D341Med (cell line): ENCODE measurements around the gene PSMD12.
A peak's percentile ranks its signal among the peaks of the same experiment; 100 is the strongest.
"Not testable (repeated sequence)": the region's sequence is repeated elsewhere in the genome, so short reads cannot be mapped to it uniquely, and the experiment has no call there.

Experiments
- DNase-seq: peaks from one replicate; pipeline ENCODE4 v3.0.0; 2012; ENCODE audit warnings: low spot score

Gene PSMD12

DNA sequence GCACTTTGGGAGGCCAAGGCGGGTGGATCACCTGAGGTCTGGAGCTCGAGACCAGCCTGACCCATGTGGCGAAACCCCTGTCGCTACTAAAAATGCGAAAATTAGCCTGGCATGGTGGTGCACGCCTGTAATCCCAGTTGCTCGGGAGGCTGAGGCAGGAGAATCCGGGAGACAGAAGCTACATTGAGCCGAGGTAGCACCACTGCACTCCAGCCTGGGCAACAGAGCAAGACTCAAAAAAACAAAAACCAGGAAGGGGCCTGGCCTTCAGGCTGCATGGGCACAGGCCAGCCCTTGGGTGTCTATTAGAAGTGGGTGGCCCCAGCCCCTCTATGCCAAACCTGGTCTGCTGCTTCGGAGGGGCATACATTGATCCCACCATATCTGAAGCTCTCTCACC, 56.0 kb downstream of the PSMD12 start:
- no peak for DNase-seq

DNA sequence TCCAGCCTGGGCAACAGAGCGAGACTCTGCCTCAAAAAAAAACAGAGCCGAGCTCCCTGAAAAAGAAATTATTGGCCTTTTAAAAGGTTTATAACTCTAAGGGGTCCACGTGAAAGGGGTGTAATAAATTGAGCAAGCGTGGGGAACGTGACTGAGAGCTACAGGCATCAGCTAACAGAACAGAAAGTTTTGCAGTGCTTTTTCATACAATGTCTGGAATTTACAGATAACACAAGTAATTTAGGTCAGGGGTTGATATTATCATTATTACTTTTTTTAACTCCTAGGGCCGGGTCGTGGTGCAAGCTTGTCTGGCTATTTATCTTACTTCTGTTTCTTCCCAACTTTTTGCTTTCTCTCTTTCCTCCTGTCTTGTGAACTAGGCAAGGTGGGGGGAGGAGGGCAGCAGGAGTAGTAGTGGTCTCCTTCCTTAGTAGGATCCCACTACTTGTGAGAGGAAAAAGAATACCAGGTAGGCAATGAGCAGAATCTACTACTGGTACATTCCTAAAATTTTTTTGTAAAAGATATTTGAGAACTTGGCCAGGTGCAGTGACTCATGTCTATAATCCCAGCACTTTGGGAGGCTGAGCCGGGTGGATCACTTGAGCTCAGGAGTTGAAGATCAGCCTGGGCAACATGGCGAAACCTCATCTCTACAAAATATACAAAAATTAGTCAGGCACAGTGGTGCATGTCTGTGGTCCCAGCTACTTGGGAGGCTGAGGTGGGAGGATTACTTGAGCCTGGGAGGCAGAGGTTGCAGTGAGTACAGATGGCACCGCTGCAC, 60.7 kb downstream of the PSMD12 start:
- not testable (repeated sequence) for DNase-seq

DNA sequence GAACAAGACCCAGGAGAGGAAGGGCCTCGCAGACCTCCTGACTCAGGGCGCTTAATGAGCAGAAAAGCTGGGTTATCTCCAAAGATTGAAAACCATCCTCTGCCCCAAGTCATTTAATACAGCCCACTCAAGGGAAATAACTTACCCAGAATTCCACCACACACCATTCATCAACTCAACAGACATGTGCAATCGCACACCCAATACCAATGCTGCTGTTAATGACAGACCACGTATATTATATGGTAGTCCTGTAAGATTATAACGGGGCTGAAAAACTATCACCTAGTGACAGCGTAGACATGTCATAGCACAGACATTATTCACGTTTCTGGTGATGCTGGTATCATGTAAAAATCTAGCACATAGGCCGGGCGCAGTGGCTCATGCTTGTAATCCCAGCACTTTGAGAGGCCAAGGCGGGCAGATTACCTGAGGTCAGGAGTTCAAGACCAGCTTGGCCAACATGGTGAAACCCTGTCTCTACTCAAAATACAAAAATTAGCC, 68.9 kb downstream of the PSMD12 start:
- no peak for DNase-seq

DNA sequence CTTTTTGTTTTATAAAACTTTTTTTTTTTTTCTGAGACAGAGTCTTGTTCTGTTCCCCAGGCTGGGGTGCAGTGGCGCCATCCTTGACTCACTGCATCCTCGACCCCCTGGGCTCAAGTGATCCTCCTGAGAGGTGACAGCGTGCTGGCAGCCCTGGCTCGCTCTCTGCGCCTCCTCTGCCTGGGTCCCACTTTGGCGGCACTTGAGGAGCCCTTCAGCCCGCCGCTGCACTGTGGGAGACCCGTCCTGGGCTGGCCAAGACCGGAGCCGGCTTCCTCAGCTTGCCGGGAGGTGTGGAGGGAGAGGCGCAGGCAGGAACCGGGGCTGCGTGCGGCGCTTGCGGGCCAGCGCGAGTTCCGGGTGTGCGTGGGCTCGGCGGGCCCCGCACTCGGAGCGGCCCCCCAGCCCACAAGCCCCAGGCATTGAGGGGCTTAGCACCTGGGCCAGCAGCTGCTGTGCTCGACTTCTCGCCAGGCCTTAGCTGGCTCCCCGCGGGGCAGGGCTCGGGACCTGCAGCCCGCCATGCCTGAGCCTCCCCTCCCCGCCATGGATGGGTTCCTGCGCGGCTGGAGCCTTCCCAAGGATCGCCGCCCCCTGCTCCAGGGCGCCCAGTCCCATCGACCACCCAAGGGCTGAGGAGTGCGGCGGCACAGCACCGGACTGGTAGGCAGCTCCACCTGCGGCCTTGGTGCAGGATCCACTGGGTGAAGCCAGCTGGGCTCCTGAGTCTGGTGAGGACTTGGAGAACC, 71.8 kb downstream of the PSMD12 start:
- DNase-seq, result no peak

DNA sequence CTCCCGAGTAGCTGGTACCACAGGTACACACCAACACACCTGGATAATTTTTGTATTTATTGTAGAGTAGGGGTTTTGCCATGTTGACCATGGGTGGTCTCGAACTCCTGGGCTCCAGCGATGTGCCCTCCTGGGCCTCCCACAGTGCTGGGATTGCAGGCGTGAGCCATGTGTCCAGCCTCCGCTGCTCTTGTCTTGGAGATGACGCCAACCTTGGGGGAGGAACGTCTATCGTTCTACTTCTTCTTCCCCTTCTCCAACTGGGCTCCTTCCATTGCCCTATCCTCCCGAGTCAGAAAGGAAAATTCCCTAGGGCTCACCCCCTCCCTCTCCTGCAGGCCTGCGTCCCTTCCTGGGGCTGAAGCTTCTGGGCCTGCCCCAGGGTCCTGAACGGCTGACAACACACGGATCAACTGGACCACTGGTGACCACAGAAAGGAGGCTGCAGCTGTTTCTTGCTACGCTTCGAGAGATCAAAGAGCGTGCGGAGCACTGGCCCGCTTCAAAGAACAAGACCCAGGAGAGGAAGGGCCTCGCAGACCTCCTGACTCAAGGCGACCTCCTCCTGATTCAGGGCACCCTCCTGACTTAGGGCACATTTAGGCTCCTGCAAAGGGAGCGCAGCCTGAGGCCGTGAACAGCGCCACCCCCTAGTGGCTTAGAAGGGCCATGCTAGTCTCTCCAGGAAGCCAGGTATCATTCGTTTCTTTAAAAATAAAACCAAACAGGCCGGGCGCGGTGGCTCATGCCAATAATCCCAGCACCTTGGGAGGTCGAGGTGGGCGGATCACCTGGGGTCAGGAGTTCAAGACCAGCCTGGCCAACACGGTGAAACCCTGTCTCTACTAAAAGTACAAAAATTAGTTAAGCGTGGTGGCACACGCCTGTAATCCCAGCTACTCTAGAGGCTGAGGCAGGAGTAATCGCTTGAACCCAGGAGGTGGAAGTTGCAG, 72.8 kb downstream of the PSMD12 start:
- DNase-seq, result peak; percentile 83

DNA sequence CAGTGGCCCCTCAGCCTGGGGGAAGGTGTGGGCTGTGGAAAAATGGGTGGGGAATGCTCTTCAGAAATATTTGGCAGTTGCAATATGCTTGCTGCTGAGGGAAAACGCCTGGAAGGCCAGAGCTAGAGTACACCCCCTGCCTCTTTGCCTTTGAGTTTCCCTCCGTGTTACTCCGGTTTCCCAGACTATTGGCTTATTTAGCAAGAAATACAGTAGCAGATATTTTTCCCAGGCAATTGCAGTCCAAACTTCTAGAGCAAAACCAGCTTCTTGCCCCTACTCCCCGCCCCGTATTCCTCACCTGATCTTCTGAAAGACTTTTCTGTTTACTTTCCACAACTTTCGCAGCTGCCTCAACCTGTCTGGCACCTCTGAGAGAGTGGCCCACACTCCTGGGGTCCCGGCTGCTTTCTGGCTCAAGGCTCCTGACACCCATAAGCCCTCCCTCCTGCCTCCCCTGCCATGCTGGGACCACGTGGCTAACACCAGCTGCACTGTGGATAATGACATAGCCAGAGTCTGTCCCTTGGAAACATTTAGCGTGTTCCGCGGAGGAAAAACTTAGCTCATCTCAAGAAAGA, 75.6 kb downstream of the PSMD12 start:
- DNase-seq, result peak; percentile 64

DNA sequence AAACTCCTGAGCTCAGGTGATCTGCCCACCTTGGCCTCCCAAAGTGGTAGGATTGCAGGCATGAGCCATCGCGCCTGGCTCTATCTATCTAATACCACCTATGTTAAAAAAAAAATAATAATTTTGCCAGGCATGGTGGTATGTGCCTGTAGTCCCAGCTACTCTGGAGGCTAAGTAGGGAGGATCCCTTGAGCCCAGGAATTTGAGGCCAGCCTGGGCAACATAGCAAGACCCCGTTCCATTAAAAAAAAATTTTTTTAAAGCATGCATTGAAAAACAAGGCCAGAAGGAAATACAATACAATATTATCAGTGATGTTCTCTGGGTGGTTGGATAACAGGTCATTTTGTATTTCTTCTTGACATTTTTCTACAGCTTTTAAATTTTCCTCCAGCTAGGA, 76.1 kb downstream of the PSMD12 start:
- DNase-seq, result no peak

DNA sequence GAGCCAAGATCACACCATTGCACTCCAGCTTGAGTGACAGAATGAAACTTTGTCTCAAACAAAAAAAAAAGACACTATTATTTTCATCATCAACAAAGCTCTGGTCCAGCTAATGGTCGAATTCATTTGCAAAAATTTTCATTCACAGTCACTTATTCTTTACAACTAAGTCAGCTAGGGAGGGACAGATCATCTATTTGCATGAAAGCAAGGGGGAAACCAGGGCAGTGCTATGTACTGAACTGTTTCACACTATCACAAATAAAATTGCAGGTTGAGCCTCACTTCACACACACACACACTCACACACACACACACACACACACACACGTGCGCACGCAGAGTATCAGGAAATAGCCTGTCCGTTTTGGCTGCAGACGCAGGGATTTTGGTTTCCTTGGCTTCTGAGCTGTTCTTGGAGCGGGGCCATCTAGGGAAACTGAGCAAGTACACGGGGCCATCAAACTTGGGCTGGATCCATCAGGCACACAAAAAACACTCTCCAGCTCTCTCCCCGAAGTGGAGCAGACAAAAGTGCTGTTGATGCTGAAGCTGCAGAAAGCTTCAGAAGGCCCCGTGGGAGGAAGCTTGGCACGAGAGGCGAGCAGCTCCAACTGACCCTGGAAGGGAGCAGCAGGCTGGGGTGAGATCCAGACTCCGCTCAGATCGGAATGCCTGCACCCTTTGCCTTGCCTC, 77.0 kb downstream of the PSMD12 start:
- DNase-seq, result peak; percentile 56
